Left ventricle myocardium inferior (tissue), 1 donor: ENCODE results near the gene HDGFL1. TPM values are rescaled to one million over a fixed set of nuclear protein-coding genes. Genes with fewer than 3 reads are reported as not detected.
A peak's percentile ranks its signal among the peaks of the same experiment; 100 is the strongest.

Experiments used
- DNase-seq: peaks from one replicate; pipeline ENCODE4 v3.0.0-alpha.2; 2020
- H3K27ac ChIP-seq: fragments of 200-600 bp; replicated peaks from 2 replicates; pipeline ENCODE4 v1.8.0; 2021
- H3K27me3 ChIP-seq: fragments of 200-600 bp; 2 replicates; pipeline ENCODE4 v1.8.0; 2021; ENCODE audit warnings: low read depth
- H3K36me3 ChIP-seq: fragments of 200-600 bp; 2 replicates; pipeline ENCODE4 v1.8.0; 2021
- H3K4me1 ChIP-seq: fragments of 200-600 bp; 2 replicates; pipeline ENCODE4 v1.8.0; 2021
- H3K4me3 ChIP-seq: fragments of 200-600 bp; 2 replicates; pipeline ENCODE4 v1.8.0; 2021; ENCODE audit warnings: mild to moderate bottlenecking, moderate library complexity
- H3K9me3 ChIP-seq: fragments of 200-600 bp; replicated peaks from 2 replicates; pipeline ENCODE4 v1.8.0; 2021
- CTCF ChIP-seq: fragments of 200-600 bp; IDR thresholded peaks from 2 replicates; pipeline ENCODE4 v1.8.0; 2021; ENCODE audit warnings: antibody characterized with exemption, mild to moderate bottlenecking, borderline replicate concordance
- intact Hi-C: fragments of 100-400 bp; cut with micrococcal nuclease; formaldehyde crosslinking; loops from one replicate; pipeline ENCODE4 v1.11.0; 2022
- total RNA-seq: library from RNA; stranded (reverse); fragmentation: NEBNext Ultra II Directional; extraction: Animal tissue kit (Norgen Biotek cat#: 25700); gene quantifications from one replicate; pipeline ENCODE4 v1.2.1, GENCODE V29; 2021
- donor health status: DM: no; HTN: yes; CAD: no; lungs with severe emphysema.

The HDGFL1 gene
- total RNA-seq, 1 donor from 2014 or later, result not detected

GRCh38 chr6:22536122-22536521, 33.2 kb upstream of the HDGFL1 start:
- no peaks in the 10 kb centered on the region for H3K36me3 ChIP-seq
- H3K4me3 ChIP-seq, result no peak overlapping the region
- TF ChIP-seq CTCF, result no peak
- H3K4me1 ChIP-seq, result no peaks in the 10 kb centered on the region
- no peak for DNase-seq
- no peaks in the 10 kb centered on the region for H3K27me3 ChIP-seq
- H3K9me3 ChIP-seq, result no peaks in the 10 kb centered on the region
- H3K27ac ChIP-seq, result no peak overlapping the region
- intact Hi-C loops, result no loop called here

- intact Hi-C loops, result no loop called here
- H3K4me1 ChIP-seq, result peaks cover 14% of the 10 kb centered on the region
These were observed 24.9 kb upstream of the HDGFL1 start for GRCh38 chr6:22544476-22544875.

GRCh38 chr6:22545051-22545450, 24.3 kb upstream of the HDGFL1 start:
- intact Hi-C loops, result no loop called here
- no peak overlapping the region for H3K4me3 ChIP-seq
- DNase-seq, result no peak
- peaks cover 14% of the 10 kb centered on the region for H3K4me1 ChIP-seq
- no peak for TF ChIP-seq CTCF
- no peaks in the 10 kb centered on the region for H3K9me3 ChIP-seq
- H3K36me3 ChIP-seq, result no peaks in the 10 kb centered on the region
- no peaks in the 10 kb centered on the region for H3K27me3 ChIP-seq
- H3K27ac ChIP-seq, result peak overlapping the region; percentile 60

More at GRCh38 chr6:22544476-22544875, 24.9 kb upstream of the HDGFL1 start:
- Histone ChIP-seq H3K9me3 (no peaks in the 10 kb centered on the region), H3K4me3 (no peak overlapping the region), H3K27ac (peak overlapping the region; percentile 60), H3K36me3 (no peaks in the 10 kb centered on the region), H3K27me3 (no peaks in the 10 kb centered on the region)
- no peak for DNase-seq
- no peak for TF ChIP-seq CTCF

- intact Hi-C loops, result no loop called here
- no peak for TF ChIP-seq CTCF
- H3K36me3 ChIP-seq, result no peaks in the 10 kb centered on the region
- H3K27ac ChIP-seq, result no peak overlapping the region
- DNase-seq, result no peak
- no peaks in the 10 kb centered on the region for H3K9me3 ChIP-seq
- H3K4me1 ChIP-seq, result peaks cover 14% of the 10 kb centered on the region
- H3K27me3 ChIP-seq, result no peaks in the 10 kb centered on the region
- no peak overlapping the region for H3K4me3 ChIP-seq
These were observed 23.1 kb upstream of the HDGFL1 start for GRCh38 chr6:22546236-22546635.

- no peak for TF ChIP-seq CTCF
- H3K27ac ChIP-seq, result no peak overlapping the region
- no peaks in the 10 kb centered on the region for H3K9me3 ChIP-seq
- intact Hi-C loops, result no loop called here
- H3K4me3 ChIP-seq, result no peak overlapping the region
- DNase-seq, result no peak
- no peaks in the 10 kb centered on the region for H3K36me3 ChIP-seq
- no peaks in the 10 kb centered on the region for H3K27me3 ChIP-seq
- peaks cover 4% of the 10 kb centered on the region for H3K4me1 ChIP-seq
These were observed 18.2 kb upstream of the HDGFL1 start for GRCh38 chr6:22550971-22551670.
